Activated effector memory CD4-positive, alpha-beta T cell treated with anti-CD3 and anti-CD28 coated beads, Interleukin-2, amount 50 U/mL, for 16 hours (primary cell): ENCODE data around the gene OR11H6.
"Not testable (repeated sequence)": the region's sequence is repeated elsewhere in the genome, so short reads cannot be mapped to it uniquely, and the experiment has no call there.

Experiments used
- DNase-seq: peaks from one replicate; pipeline ENCODE4 v3.0.0-alpha.2; 2020

Gene OR11H6, protein sequence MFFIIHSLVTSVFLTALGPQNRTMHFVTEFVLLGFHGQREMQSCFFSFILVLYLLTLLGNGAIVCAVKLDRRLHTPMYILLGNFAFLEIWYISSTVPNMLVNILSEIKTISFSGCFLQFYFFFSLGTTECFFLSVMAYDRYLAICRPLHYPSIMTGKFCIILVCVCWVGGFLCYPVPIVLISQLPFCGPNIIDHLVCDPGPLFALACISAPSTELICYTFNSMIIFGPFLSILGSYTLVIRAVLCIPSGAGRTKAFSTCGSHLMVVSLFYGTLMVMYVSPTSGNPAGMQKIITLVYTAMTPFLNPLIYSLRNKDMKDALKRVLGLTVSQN

GRCh38 chr14:20223410-20223809 lies at the start of gene OR11H6:
TSS of gene OR11H6 (plus strand) at chr14:20223710. CDS start at chr14:20223710, 0 bp downstream.
- DNase-seq = no peak

DNA sequence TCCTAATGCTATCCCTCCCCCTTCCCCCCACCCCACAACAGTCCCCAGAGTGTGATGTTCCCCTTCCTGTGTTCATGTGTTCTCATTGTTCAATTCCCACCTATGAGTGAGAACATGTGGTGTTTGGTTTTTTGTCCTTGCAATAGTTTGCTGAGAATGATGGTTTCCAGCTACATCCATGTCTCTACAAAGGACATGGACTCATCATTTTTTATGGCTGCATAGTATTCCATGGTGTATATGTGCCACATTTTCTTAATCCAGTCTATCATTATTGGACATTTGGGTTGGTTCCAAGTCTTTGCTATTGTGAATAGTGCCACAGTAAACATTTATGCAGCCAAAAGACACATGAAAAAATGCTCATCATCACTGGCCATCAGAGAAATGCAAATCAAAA lies 49.3 kb upstream of the OR11H6 start:
- not testable (repeated sequence) for DNase-seq

DNA sequence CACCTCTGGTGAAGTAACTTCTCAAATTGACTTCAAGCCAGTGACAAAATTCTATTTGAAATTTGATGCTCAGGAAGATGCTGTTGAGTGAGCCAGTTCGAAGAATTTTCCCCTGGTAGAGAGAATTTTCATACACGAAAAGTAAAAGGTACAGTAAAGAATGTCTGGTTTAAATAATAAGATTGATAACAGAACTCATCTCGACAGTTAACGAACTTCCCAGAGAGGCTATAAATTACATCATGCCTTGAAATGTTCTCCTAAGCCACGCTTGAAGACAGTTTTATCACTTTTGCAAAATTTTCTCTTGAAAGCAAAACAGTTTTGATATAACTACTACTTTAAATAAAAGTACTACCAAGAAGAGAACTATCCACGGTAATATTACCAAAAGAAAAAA lies 47.2 kb upstream of the OR11H6 start:
- no peak for DNase-seq

- DNase-seq = no peak
Measured at GRCh38 chr14:20177433-20177974, 46.0 kb upstream of the OR11H6 start.

GRCh38 chr14:20179218-20179617 lies 44.3 kb upstream of the OR11H6 start:
- no peak for DNase-seq

DNA sequence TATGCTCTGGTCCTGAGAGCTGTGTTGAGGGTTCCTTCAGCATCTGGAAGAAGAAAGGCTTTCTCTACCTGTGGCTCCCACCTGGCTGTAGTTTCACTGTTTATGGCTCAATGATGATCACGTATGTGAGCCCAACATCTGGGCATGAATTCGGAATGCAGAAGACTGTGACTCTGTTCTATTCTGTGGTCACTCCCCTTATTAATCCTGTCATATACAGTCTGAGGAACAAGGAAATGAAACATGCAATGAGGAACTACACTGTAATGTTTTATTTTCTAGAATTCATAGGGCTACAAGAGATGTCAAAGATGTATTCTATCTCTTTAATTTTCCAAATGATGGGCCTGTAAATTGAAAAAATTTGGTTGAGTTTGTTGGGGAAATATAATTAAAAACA lies 43.6 kb upstream of the OR11H6 start:
- no peak for DNase-seq

GRCh38 chr14:20180486-20180885 lies 43.0 kb upstream of the OR11H6 start:
- DNase-seq = no peak

DNA sequence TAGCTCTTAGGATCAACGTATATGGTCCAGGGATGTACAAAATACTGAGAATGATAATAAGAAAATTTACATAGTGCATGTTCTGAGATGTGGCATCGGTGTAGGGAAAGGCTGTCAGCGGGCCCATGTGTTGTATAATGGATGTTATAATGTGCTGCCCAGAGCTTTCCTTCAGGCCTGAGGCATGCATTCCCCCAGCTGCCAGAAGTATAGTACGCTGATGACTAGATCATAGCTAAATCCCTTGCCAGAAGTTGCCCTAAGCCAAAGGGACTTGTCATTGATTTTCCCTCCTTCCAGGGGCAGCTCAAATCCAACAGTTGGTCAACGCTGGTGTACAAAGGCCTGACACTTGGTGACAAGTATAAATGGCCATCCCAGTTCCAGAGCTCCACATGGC lies 39.3 kb upstream of the OR11H6 start:
- no peak for DNase-seq

DNA sequence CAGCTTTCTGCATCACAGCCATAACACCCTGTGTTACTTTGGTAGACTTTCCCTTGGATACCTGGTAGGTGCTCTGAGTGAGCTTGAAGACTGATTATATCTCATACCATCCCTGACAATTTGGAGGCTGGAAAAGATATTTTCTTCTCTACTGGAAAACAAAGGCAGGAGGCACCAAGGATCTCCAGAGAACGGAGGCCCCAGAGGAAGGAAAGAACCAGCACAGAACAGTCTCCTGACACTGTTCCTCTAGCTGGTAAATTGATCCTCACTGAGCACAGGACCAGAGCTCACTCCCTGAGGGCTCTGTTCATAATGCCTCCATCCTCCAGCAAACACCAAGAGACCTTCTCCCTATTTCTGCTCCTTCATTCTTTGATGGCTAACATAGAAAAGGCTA lies 32.9 kb upstream of the OR11H6 start, which contains the start of gene OR11G2:
Gene OR11G2, plus strand, starts transcription at position 301 of the 400 bp plus-strand sequence. CDS start 6,542 bp downstream, outside the sequence.
- no peak for DNase-seq

- no peak for DNase-seq
Measured at GRCh38 chr14:20191396-20191795, 32.1 kb upstream of the OR11H6 start.

DNA sequence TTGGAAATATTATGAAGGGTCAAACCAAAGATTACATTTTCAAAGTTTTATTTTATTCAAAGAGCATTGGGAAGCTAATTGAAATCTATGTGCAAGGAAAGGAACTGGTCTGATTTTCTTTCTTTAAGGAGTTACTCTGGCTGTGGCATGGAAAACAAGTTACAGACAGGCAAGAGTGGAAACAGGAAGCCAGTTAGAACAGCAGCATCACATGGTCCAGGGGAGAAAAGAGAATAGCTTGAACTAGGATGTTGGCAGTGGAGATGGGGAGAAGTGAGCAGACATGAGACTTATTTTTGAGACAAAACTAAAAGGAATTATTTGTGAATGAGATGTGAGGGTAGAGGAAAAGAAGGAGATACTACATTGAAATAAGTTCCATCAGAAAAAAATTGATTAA lies 29.4 kb upstream of the OR11H6 start:
- no peak for DNase-seq

DNA sequence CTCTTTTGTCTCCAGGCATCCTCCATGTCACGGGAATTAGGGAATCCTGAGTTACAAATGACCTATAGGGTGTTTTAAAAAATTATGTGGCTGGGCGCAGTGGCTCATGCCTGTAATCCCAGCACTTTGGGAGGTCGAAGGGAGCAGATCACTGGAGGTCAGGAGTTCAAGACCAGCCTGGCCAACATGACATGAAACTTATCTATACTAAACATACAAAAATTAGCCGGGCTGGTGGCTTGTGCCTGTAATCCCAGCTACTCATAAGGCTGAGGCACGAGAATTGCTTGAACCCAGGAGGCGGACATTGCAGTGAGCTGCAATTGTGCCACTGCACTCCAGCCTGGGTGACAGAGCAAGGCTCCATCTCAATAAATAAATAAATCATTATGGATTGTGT lies 28.3 kb upstream of the OR11H6 start:
- not testable (repeated sequence) for DNase-seq

GRCh38 chr14:20195911-20196310 lies 27.6 kb upstream of the OR11H6 start:
- no peak for DNase-seq

GRCh38 chr14:20197459-20197858 lies 26.1 kb upstream of the OR11H6 start:
- DNase-seq = no peak

DNA sequence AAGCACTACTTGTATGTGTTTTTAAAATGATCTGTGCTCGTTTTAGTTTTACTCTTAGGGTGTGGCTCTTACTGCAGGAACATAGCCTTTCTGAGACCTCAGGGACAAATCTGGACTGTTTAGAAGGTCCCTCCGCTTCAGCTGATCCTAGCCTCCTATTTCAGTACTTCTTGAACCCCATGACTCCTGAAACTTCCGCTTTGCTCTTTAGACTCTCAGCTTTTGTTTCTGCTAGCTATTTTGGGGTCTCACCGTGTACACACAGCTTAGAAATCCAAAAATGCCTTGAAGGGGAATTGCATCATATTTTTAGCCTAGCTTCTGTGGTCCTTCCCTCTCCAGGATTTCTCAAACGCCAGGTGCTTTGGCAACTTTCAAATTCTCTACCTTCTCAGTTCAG lies 24.5 kb upstream of the OR11H6 start:
- no peak for DNase-seq

GRCh38 chr14:20204721-20205120 lies 18.8 kb upstream of the OR11H6 start:
- DNase-seq = no peak

GRCh38 chr14:20209595-20209994 lies 13.9 kb upstream of the OR11H6 start:
- DNase-seq = no peak

- DNase-seq = not testable (repeated sequence)
Measured at GRCh38 chr14:20212406-20212805, 11.1 kb upstream of the OR11H6 start.

DNA sequence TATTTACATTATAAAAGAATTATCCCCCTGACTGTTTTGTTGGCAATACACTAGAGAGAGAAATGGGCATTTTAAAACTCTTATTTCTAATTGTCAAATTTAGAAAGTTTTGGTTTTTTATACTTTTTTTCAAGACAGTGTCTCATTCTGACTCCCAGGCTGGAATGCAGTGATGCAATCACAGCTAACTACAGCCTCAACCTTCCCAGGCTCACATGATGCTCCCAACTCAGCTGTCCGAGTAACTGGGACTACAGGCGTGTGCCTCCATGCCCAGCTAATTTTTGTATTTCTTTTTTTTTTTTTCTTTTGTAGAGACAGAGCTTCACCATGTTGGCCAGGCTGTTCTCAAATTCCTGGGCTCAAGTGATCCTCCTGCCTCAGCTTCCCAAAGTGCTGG lies 8.3 kb upstream of the OR11H6 start:
- DNase-seq = no peak

GRCh38 chr14:20219033-20219432 lies 4.5 kb upstream of the OR11H6 start:
- DNase-seq = no peak

- no peak for DNase-seq
Measured at GRCh38 chr14:20228681-20229080, 5.2 kb downstream of the OR11H6 start, which contains the start of gene OR11H7. TSS of gene OR11H7 (plus strand) at chr14:20228981.

- DNase-seq = not testable (repeated sequence)
Measured at GRCh38 chr14:20235415-20235814, 11.9 kb downstream of the OR11H6 start.

DNA sequence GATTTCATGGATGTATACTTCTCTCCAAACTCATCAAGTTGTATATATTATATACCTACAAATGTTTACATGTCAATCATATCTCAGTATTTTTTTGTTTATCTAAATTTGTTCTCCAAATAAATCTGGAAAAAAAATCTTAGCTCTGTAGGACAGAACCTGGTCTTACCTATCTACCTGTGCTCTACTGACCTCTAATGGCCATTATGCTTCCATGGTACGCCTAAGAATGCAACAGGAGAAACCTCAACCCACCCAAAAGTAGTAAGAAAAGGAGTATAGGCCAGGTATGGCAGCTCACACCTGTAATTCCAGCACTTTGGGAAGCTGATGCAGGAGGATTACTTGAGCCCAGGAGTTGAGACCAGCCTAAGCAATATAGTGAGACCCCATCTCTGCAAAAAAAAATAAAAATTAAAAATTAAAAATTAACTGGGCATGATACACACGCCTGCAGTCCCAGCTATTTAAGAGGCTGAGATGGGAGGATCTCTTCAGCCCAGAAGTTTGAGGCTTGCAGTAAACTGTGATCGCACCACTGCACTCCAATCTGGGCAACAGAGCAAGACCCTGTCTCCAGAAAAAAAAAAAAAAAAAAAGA lies 24.2 kb downstream of the OR11H6 start:
- no peak for DNase-seq

DNA sequence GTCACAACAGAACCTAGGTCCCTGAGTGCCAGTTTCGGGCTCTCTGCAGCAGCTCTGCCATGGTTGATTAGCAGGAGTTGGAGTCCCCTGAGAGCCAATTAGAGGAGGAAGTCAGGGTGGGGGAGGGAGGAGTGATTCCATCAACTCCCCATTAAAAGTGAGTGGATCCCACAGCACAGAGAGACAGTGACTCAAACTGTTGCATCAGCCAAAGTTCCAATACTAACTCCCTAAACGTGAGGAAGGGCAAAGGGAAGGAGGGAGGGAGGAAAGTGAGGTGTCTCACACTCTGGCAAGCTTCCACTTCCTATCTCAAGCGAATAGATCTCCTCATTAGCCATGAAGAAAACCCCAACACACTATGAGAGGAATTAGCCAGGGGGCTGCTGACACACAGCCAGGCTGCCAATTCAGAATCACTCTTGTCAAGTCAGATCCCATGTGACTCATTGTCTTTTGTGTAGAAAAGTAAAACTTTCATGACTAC lies 39.2 kb downstream of the OR11H6 start:
- DNase-seq = no peak
